LoVo (cell line): ENCODE data around the gene C8G.
A peak's percentile ranks its signal among the peaks of the same experiment; 100 is the strongest.

Source experiments
- DNase-seq: peaks from one replicate; pipeline ENCODE4 v3.0.0-alpha.2; 2016; ENCODE audit warnings: low spot score

Gene C8G

GRCh38 chr9:136953771-136954269 is 8.8 kb downstream of the C8G start:
- no peak for DNase-seq

GRCh38 chr9:136954270-136955083 is 9.4 kb downstream of the C8G start:
- no peak for DNase-seq

- no peak for DNase-seq
Observed at GRCh38 chr9:136955202-136955942, 10.3 kb downstream of the C8G start.

- DNase-seq: no peak
Observed at GRCh38 chr9:136955943-136956335, 10.9 kb downstream of the C8G start.

GRCh38 chr9:136956604-136957003 is 11.6 kb downstream of the C8G start:
- no peak for DNase-seq

GRCh38 chr9:136957461-136957860 is 12.4 kb downstream of the C8G start:
- DNase-seq: no peak

- no peak for DNase-seq
Observed at GRCh38 chr9:136957901-136958300, 12.9 kb downstream of the C8G start.

GRCh38 chr9:136958473-136958872 is 13.4 kb downstream of the C8G start:
- DNase-seq: no peak

- DNase-seq: no peak
Observed at GRCh38 chr9:136958898-136959850, 14.1 kb downstream of the C8G start.

- DNase-seq: no peak
Observed at GRCh38 chr9:136960212-136960937, 15.3 kb downstream of the C8G start.

- DNase-seq: no peak
Observed at GRCh38 chr9:136960938-136961275, 15.9 kb downstream of the C8G start.

GRCh38 chr9:136961279-136962065 is 16.4 kb downstream of the C8G start:
- no peak for DNase-seq

GRCh38 chr9:136962163-136962562 is 17.1 kb downstream of the C8G start:
- no peak for DNase-seq

- DNase-seq: no peak
Observed at GRCh38 chr9:136962701-136963248, 17.7 kb downstream of the C8G start.

GRCh38 chr9:136963341-136963740 is 18.3 kb downstream of the C8G start:
- no peak for DNase-seq

GRCh38 chr9:136963751-136964150 is 18.7 kb downstream of the C8G start:
- no peak for DNase-seq

- DNase-seq: peak; percentile 63
Observed at GRCh38 chr9:136964171-136964689, 19.2 kb downstream of the C8G start.

- DNase-seq: no peak
Observed at GRCh38 chr9:136964833-136965422, 19.9 kb downstream of the C8G start.

- DNase-seq: no peak
Observed at GRCh38 chr9:136965771-136966484, 20.9 kb downstream of the C8G start.
